CD8-positive, alpha-beta memory T cell (primary cell): ENCODE data around the gene SLIT3. TPM values are rescaled to one million over a fixed set of nuclear protein-coding genes. Genes with fewer than 3 reads are reported as not detected.

ENCODE experiments used
- CTCF ChIA-PET: fragments of 350-600 bp; sonication (Branson Sonifier 250); formaldehyde crosslinking; loops from one replicate; lab custom pipeline; 2021; ENCODE audit warnings: antibody characterized with exemption; lab: Charles Lee
- POLR2A ChIA-PET: fragments of 350-600 bp; sonication (Branson Sonifier 250); formaldehyde crosslinking; loops from one replicate; lab custom pipeline; 2021; ENCODE audit warnings: antibody characterized with exemption; lab: Charles Lee
- DNase-seq, 5 donors: peaks; one replicate each; pipeline versions ENCODE4 v3.0.0 to v3.0.0-alpha.2; 2020 to 2022; ENCODE audit warnings: mixed read lengths in 1 of 5
- H3K27ac ChIP-seq: one replicate; pipeline ENCODE4 v1.7.0; 2013; ENCODE audit warnings: low read depth, mild to moderate bottlenecking, low read length, moderate library complexity
- H3K27me3 ChIP-seq: 2 replicates; pipeline ENCODE4 v1.7.0; 2013; ENCODE audit warnings: low read length, mild to moderate bottlenecking; ENCODE audit not compliant: insufficient read depth, poor library complexity, severe bottlenecking
- H3K36me3 ChIP-seq: 2 replicates; pipeline ENCODE4 v1.7.0; 2013; ENCODE audit warnings: mild to moderate bottlenecking, low read length, moderate library complexity; ENCODE audit not compliant: insufficient read depth
- H3K4me1 ChIP-seq: 2 replicates; pipeline ENCODE4 v1.7.0; 2013; ENCODE audit warnings: mild to moderate bottlenecking, low read length, moderate library complexity; ENCODE audit not compliant: insufficient read depth
- H3K4me3 ChIP-seq: 2 replicates; pipeline ENCODE4 v1.7.0; 2013; ENCODE audit warnings: mild to moderate bottlenecking, low read length
- H3K9me3 ChIP-seq: 2 replicates; pipeline ENCODE4 v1.7.0; 2013; ENCODE audit warnings: mild to moderate bottlenecking, low read length
- H3K27ac Mint-ChIP-seq, 8 donors: one replicate each; pipeline ENCODE4 v1.8.0; 2020 to 2021; ENCODE audit warnings: mixed read lengths in 8 of 8, mild to moderate bottlenecking in 6 of 8, inconsistent platforms in 3 of 8, moderate library complexity in 3 of 8
- H3K27me3 Mint-ChIP-seq, 2 donors: one replicate each; pipeline ENCODE4 v1.8.0; 2020 to 2021; ENCODE audit warnings: mixed read lengths in 2 of 2, mild to moderate bottlenecking in 1 of 2, moderate library complexity in 1 of 2
- H3K36me3 Mint-ChIP-seq, 3 donors: one replicate each; pipeline ENCODE4 v1.8.0; 2020 to 2021; ENCODE audit warnings: mixed read lengths in 3 of 3, inconsistent platforms in 1 of 3, mild to moderate bottlenecking in 1 of 3
- H3K4me1 Mint-ChIP-seq, 3 donors: one replicate each; pipeline ENCODE4 v1.8.0; 2020 to 2021; ENCODE audit warnings: mixed read lengths in 3 of 3, inconsistent platforms in 1 of 3, mild to moderate bottlenecking in 1 of 3
- H3K4me3 Mint-ChIP-seq, 7 donors: one replicate each; pipeline ENCODE4 v1.8.0; 2020 to 2021; ENCODE audit warnings: mixed read lengths in 7 of 7, mild to moderate bottlenecking in 6 of 7, moderate library complexity in 4 of 7, inconsistent platforms in 2 of 7
- H3K9me3 Mint-ChIP-seq, 5 donors: one replicate each; pipeline ENCODE4 v1.8.0; 2020 to 2022; ENCODE audit warnings: mixed read lengths in 5 of 5, mild to moderate bottlenecking in 3 of 5, moderate library complexity in 2 of 5, inconsistent platforms in 1 of 5
- polyA plus RNA-seq: library from polyadenylated mRNA; unstranded; fragments of 300-500 nt; fragmentation: Illumina TruSeq; gene quantifications from one replicate; pipeline ENCODE4 v1.2.3, GENCODE V29; 2021
- total RNA-seq, 2 experiments: library from RNA; stranded (reverse); gene quantifications; one replicate each; pipeline ENCODE4 v1.2.3, GENCODE V29; 2021

Gene SLIT3
- total and polyA plus RNA-seq, 3 experiments from 2014 or later, result 0.49 to 0.72 TPM; not detected in 1

DNA sequence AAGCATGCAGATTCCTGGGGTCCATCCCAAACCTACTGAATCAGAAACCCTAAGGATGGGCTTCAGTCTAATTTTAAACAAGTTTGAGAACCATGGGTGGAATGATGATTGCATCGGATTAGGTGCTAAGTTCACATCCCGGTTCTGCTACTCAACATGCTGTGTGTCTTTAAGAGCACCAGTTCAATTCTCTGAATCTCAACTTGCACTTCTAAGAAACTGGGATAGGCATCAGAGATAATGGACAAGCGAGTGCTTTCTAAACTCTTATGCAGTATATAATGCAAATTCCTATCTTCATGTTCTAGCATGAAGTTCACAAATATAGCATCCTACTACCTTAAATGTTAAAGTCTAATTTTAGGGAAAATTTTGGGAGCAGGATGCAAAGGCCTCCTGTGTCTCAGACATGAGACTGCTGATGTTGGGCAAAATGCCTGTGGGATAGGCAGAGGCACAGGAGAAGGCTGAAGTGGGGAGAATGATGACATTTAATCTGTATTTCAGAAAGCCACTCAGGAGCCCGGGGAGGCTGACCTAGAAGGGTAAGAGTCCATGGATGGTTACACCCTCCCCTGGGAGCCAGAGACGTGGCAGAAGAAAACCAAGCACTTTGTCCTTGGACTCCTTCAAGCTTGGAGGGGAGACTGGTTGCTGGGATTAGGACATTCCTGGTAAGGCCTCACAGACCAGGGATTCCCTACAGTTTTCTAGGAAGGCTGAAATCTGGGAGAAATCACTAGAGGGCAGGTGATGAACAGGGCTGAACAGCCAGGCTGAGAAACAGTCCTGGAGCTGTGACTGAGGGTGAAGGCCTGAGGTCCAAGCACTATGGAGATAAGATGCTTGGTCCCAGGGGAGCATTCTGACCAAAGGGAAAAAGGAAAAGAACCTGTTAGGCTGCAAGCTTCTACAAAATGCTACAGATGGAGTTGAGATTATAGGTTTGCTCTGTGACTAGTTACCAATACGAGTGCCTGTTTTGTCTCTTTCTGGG, 409.8 kb downstream of the SLIT3 start:
- Mint-ChIP-seq H3K27me3 (peaks cover 3 to 11% of the 10 kb centered on the region in 2 donors), H3K36me3 (no peaks in the 10 kb centered on the region), H3K9me3 (no peaks in the 10 kb centered on the region), H3K4me1 (no peaks in the 10 kb centered on the region), H3K27ac (no peak overlapping the region), H3K4me3 (no peak overlapping the region)
- no peak for DNase-seq
- Histone ChIP-seq H3K9me3 (no peaks in the 10 kb centered on the region), H3K4me3 (no peak overlapping the region), H3K27me3 (no peaks in the 10 kb centered on the region), H3K36me3 (no peaks in the 10 kb centered on the region), H3K4me1 (no peaks in the 10 kb centered on the region), H3K27ac (no peak overlapping the region)
- POLR2A ChIA-PET, result no interaction called here
- CTCF ChIA-PET, result no interaction called here

GRCh38 chr5:168889039-168889438, 411.9 kb downstream of the SLIT3 start:
- Histone ChIP-seq H3K4me3 (no peak overlapping the region), H3K4me1 (no peaks in the 10 kb centered on the region)
- H3K4me3 Mint-ChIP-seq, result no peak overlapping the region

DNA sequence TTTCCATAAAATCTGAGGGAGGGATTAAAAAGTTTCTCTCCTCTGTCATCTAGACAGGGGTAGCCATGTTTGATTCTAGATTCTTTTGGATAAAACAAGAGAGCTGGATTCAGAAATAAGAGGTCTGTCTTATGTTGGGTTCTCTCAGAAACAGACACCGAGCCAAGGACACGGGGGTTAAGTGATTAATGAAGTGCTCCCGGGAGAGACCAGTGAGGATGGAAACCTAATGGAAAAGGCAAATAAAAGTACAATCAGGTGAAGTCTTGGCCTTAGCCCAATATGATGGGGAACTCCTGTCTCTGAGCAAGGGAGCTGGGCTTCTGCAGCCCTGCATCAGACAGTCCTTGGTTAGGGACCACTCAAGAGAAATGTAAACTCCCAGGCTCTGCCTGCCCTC, 413.0 kb downstream of the SLIT3 start:
- Histone ChIP-seq H3K27ac (no peak overlapping the region), H3K27me3 (no peaks in the 10 kb centered on the region), H3K4me3 (no peak overlapping the region), H3K36me3 (no peaks in the 10 kb centered on the region), H3K4me1 (no peaks in the 10 kb centered on the region), H3K9me3 (no peaks in the 10 kb centered on the region)
- Mint-ChIP-seq H3K36me3 (no peaks in the 10 kb centered on the region), H3K4me1 (no peaks in the 10 kb centered on the region), H3K4me3 (no peak overlapping the region), H3K9me3 (no peaks in the 10 kb centered on the region), H3K27ac (no peak overlapping the region), H3K27me3 (peaks cover 0 to 10% of the 10 kb centered on the region in 2 donors)
- no peak for DNase-seq
- ChIA-PET POLR2A (no interaction called here), CTCF (no interaction called here)

More at GRCh38 chr5:168889039-168889438, 411.9 kb downstream of the SLIT3 start:
- Histone ChIP-seq H3K27ac (no peak overlapping the region), H3K36me3 (no peaks in the 10 kb centered on the region), H3K9me3 (no peaks in the 10 kb centered on the region), H3K27me3 (no peaks in the 10 kb centered on the region)
- no peaks in the 10 kb centered on the region for H3K4me1 Mint-ChIP-seq
- peaks cover 0 to 11% of the 10 kb centered on the region in 2 donors for H3K27me3 Mint-ChIP-seq
- H3K36me3 Mint-ChIP-seq, result no peaks in the 10 kb centered on the region
- no peak for DNase-seq
- no peak overlapping the region for H3K27ac Mint-ChIP-seq
- H3K9me3 Mint-ChIP-seq, result no peaks in the 10 kb centered on the region
- CTCF ChIA-PET, result no interaction called here
- POLR2A ChIA-PET, result no interaction called here

DNA sequence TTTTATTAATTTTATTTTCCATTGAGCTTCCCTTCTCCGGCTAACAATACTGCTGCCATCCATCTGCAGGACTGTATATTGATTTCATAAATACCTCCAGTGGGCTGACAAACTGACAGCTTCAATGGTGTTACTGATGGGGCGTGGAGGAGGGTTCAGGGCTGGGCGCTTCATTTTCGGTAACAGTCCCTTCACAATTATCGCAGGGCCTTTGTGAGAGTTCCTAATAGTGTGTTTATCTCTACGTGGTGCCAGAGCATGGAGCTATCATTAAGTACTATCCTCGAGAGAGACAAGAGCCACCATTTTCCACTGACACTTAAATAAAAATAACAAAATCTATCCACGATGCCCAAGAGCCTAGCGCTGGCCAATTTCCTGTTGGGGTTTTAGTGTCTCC, 414.8 kb downstream of the SLIT3 start:
- Mint-ChIP-seq H3K9me3 (no peaks in the 10 kb centered on the region), H3K27ac (no peak overlapping the region), H3K27me3 (peaks cover 1 to 5% of the 10 kb centered on the region in 2 donors), H3K4me3 (no peak overlapping the region), H3K4me1 (no peaks in the 10 kb centered on the region), H3K36me3 (no peaks in the 10 kb centered on the region)
- Histone ChIP-seq H3K27me3 (no peaks in the 10 kb centered on the region), H3K36me3 (no peaks in the 10 kb centered on the region), H3K4me3 (no peak overlapping the region), H3K27ac (no peak overlapping the region), H3K9me3 (no peaks in the 10 kb centered on the region), H3K4me1 (no peaks in the 10 kb centered on the region)
- POLR2A ChIA-PET, result no interaction called here
- CTCF ChIA-PET, result no interaction called here
- DNase-seq, result no peak

GRCh38 chr5:168885324-168886120, 415.4 kb downstream of the SLIT3 start:
- Mint-ChIP-seq H3K4me1 (no peaks in the 10 kb centered on the region), H3K27me3 (peaks cover 1 to 5% of the 10 kb centered on the region in 2 donors), H3K27ac (no peak overlapping the region), H3K9me3 (no peaks in the 10 kb centered on the region), H3K36me3 (no peaks in the 10 kb centered on the region), H3K4me3 (no peak overlapping the region)
- Histone ChIP-seq H3K4me3 (no peak overlapping the region), H3K4me1 (no peaks in the 10 kb centered on the region), H3K27ac (no peak overlapping the region), H3K36me3 (no peaks in the 10 kb centered on the region), H3K9me3 (no peaks in the 10 kb centered on the region), H3K27me3 (no peaks in the 10 kb centered on the region)
- ChIA-PET POLR2A (no interaction called here), CTCF (no interaction called here)
- DNase-seq, result no peak

GRCh38 chr5:168883991-168884390, 416.9 kb downstream of the SLIT3 start:
- ChIA-PET CTCF (no interaction called here), POLR2A (no interaction called here)
- no peaks in the 10 kb centered on the region for H3K36me3 ChIP-seq
- Mint-ChIP-seq H3K4me3 (no peak overlapping the region), H3K36me3 (no peaks in the 10 kb centered on the region), H3K27me3 (peaks cover 1 to 5% of the 10 kb centered on the region in 2 donors), H3K4me1 (no peaks in the 10 kb centered on the region), H3K9me3 (no peaks in the 10 kb centered on the region), H3K27ac (no peak overlapping the region)
- no peaks in the 10 kb centered on the region for H3K4me1 ChIP-seq
- H3K27ac ChIP-seq, result no peak overlapping the region
- H3K4me3 ChIP-seq, result no peak overlapping the region
- H3K27me3 ChIP-seq, result no peaks in the 10 kb centered on the region
- DNase-seq, result no peak
- no peaks in the 10 kb centered on the region for H3K9me3 ChIP-seq

GRCh38 chr5:168883281-168883741, 417.6 kb downstream of the SLIT3 start:
- H3K36me3 Mint-ChIP-seq, result no peaks in the 10 kb centered on the region
- no peaks in the 10 kb centered on the region for H3K4me1 ChIP-seq
- peaks cover 2 to 5% of the 10 kb centered on the region in 2 donors for H3K27me3 Mint-ChIP-seq
- no peaks in the 10 kb centered on the region for H3K36me3 ChIP-seq
- H3K27ac ChIP-seq, result no peak overlapping the region
- ChIA-PET POLR2A (no interaction called here), CTCF (no interaction called here)
- no peaks in the 10 kb centered on the region for H3K9me3 Mint-ChIP-seq
- H3K27ac Mint-ChIP-seq, result no peak overlapping the region
- H3K9me3 ChIP-seq, result no peaks in the 10 kb centered on the region
- no peak overlapping the region for H3K4me3 ChIP-seq
- no peak overlapping the region for H3K4me3 Mint-ChIP-seq
- no peak for DNase-seq
- no peaks in the 10 kb centered on the region for H3K4me1 Mint-ChIP-seq
- H3K27me3 ChIP-seq, result no peaks in the 10 kb centered on the region

DNA sequence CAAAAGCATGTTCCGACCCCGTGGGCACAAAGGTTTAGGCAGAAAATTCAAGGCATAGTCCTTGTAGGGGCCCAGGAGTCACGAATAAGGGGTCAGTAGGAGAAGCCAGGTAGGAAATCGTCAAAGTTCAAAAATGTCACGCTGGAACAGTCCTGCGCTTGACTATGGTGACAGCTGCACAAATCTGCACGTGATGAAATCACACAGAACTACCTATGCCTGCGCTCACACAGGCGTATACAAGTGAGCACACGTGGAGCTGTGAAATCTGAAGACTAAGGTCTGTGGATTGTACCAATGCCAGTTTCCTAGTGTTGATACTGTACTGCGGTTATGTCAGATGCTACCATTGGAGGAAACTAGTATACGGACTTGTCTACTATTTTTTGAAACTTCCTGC, 418.7 kb downstream of the SLIT3 start:
- H3K4me1 Mint-ChIP-seq, result no peaks in the 10 kb centered on the region
- no peaks in the 10 kb centered on the region for H3K4me1 ChIP-seq
- H3K4me3 Mint-ChIP-seq, result no peak overlapping the region
- no peak overlapping the region for H3K27ac ChIP-seq
- no peaks in the 10 kb centered on the region for H3K36me3 ChIP-seq
- DNase-seq, result no peak
- POLR2A ChIA-PET, result no interaction called here
- no peaks in the 10 kb centered on the region for H3K27me3 ChIP-seq
- peaks cover 0 to 2% (median 0%) of the 10 kb centered on the region in 3 donors for H3K36me3 Mint-ChIP-seq
- no peak overlapping the region for H3K4me3 ChIP-seq
- no peaks in the 10 kb centered on the region for H3K9me3 ChIP-seq
- H3K9me3 Mint-ChIP-seq, result no peaks in the 10 kb centered on the region
- no peak overlapping the region for H3K27ac Mint-ChIP-seq
- H3K27me3 Mint-ChIP-seq, result peaks cover 3 to 4% of the 10 kb centered on the region in 2 donors
- CTCF ChIA-PET, result no interaction called here
